ENCODE data around the gene TTC34.

GRCh38 chr1:2637442-2638145, 163.9 kb downstream of the TTC34 start:
- TF ChIP-seq, protein P1, sequence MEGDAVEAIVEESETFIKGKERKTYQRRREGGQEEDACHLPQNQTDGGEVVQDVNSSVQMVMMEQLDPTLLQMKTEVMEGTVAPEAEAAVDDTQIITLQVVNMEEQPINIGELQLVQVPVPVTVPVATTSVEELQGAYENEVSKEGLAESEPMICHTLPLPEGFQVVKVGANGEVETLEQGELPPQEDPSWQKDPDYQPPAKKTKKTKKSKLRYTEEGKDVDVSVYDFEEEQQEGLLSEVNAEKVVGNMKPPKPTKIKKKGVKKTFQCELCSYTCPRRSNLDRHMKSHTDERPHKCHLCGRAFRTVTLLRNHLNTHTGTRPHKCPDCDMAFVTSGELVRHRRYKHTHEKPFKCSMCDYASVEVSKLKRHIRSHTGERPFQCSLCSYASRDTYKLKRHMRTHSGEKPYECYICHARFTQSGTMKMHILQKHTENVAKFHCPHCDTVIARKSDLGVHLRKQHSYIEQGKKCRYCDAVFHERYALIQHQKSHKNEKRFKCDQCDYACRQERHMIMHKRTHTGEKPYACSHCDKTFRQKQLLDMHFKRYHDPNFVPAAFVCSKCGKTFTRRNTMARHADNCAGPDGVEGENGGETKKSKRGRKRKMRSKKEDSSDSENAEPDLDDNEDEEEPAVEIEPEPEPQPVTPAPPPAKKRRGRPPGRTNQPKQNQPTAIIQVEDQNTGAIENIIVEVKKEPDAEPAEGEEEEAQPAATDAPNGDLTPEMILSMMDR (IDR thresholded peaks at IDR 0.05): no peak
- no peak for TF ChIP-seq POLR2A (IDR thresholded peaks at IDR 0.05)

Measured in esophagus squamous epithelium (tissue), 4 donors.